ENCODE results near the gene IGLL5.

Gene IGLL5

GRCh38 chr22:22908941-22909604 is 21.5 kb downstream of the IGLL5 start:
- no peak overlapping the region for H3K4me3 ChIP-seq (ENCODE audit: low read depth, low read length)
- no peaks in the 10 kb centered on the region for H3K36me3 ChIP-seq (ENCODE audit: control insufficient read depth, insufficient read depth, low read length)
- peaks cover 24% of the 10 kb centered on the region for H3K27me3 ChIP-seq (ENCODE audit: control insufficient read depth, insufficient read depth, low read length)
- no peaks in the 10 kb centered on the region for H3K9me3 ChIP-seq (ENCODE audit: control insufficient read depth, insufficient read depth, low read length)
- no peaks in the 10 kb centered on the region for H3K4me1 ChIP-seq (ENCODE audit: control insufficient read depth, insufficient read depth, low read length)
- H3K9ac ChIP-seq (ENCODE audit: low read depth, low read length): no peak overlapping the region

DNA sequence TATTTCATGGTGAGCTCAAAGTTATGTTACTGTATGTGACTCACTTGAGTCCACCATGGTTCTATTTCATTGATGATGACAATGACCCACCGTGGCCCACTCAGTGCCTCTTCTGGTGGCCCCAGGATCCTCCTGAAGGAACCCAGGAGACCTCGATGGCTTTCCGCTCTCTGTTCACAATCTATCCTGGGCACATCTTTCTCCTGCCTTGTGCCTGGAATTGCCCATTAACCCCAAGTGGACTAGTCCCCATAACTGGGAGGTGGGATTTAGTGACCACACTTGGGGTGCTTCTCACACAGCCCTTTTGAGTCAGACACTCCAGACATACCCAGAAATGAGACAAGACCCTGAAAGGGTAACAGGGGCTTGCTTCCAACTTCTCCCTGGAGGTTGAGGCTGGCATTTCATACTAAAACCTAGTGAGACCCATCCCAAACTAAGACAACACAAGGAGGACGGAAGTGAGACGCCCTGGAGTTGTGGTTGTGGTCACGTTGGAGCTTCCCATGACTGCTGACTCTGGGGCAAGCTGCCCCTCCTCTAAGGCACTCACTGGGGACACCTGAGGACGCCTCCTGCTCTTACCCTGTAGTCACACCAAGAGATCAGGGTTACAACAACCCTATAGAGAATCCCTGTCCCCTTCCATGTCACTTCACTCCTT is 22.1 kb downstream of the IGLL5 start:
- H3K4me1 ChIP-seq (ENCODE audit: control insufficient read depth, insufficient read depth, low read length): no peaks in the 10 kb centered on the region
- H3K4me3 ChIP-seq (ENCODE audit: low read depth, low read length): no peak overlapping the region
- peaks cover 24% of the 10 kb centered on the region for H3K27me3 ChIP-seq (ENCODE audit: control insufficient read depth, insufficient read depth, low read length)
- no peaks in the 10 kb centered on the region for H3K36me3 ChIP-seq (ENCODE audit: control insufficient read depth, insufficient read depth, low read length)
- no peaks in the 10 kb centered on the region for H3K9me3 ChIP-seq (ENCODE audit: control insufficient read depth, insufficient read depth, low read length)
- H3K9ac ChIP-seq (ENCODE audit: low read depth, low read length): no peak overlapping the region

DNA sequence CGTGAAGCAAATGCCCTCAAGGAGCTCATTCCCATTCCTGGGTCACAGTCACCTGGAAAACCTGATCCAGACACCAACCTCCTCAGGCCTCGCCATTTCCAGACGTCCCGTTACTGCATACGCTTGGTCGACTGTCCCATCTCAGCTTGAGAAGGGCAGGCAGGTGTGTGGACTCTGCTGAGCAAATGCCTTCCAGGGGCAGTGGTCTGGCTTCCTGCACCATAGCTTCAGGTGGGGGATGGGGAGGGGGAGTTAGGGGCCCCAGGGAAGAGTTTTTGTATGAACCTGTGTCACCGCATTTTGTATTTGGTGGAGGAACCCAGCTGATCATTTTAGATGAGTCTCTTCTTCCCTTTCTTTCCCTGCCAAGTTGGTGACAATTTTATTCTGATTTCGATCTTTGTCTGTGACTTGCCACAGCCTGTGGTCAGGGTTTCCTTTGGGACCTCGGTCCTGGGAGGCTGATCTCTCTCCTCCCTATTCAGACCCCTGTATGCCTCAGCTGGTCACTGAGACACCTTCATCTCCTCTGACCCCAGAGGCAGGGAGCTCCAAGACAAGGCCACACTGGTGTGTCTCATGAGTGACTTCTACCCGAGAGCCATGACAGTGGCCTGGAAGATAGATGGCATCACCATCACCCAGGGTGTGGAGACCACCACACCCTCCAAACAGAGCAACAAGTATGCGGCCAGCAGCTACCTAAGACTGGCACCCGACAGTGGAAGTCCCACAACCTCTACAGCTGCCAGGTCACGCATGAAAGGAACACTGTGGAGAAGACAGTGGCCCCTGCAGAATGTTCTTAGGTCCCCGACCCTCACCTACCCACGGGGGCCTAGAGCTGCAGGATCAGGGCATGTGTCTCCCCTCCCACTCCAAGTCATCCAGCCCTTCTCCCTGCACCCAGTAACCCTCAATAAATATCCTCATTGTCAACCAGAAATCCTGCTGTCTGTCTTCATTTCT is 22.9 kb downstream of the IGLL5 start:
- H3K27me3 ChIP-seq (ENCODE audit: control insufficient read depth, insufficient read depth, low read length): peaks cover 24% of the 10 kb centered on the region
- no peaks in the 10 kb centered on the region for H3K9me3 ChIP-seq (ENCODE audit: control insufficient read depth, insufficient read depth, low read length)
- no peak overlapping the region for H3K4me3 ChIP-seq (ENCODE audit: low read depth, low read length)
- no peak overlapping the region for H3K9ac ChIP-seq (ENCODE audit: low read depth, low read length)
- H3K36me3 ChIP-seq (ENCODE audit: control insufficient read depth, insufficient read depth, low read length): no peaks in the 10 kb centered on the region
- no peaks in the 10 kb centered on the region for H3K4me1 ChIP-seq (ENCODE audit: control insufficient read depth, insufficient read depth, low read length)

- no peaks in the 10 kb centered on the region for H3K36me3 ChIP-seq (ENCODE audit: control insufficient read depth, insufficient read depth, low read length)
- no peak overlapping the region for H3K4me3 ChIP-seq (ENCODE audit: low read depth, low read length)
- H3K9ac ChIP-seq (ENCODE audit: low read depth, low read length): no peak overlapping the region
- H3K27me3 ChIP-seq (ENCODE audit: control insufficient read depth, insufficient read depth, low read length): peaks cover 24% of the 10 kb centered on the region
- no peaks in the 10 kb centered on the region for H3K4me1 ChIP-seq (ENCODE audit: control insufficient read depth, insufficient read depth, low read length)
- H3K9me3 ChIP-seq (ENCODE audit: control insufficient read depth, insufficient read depth, low read length): no peaks in the 10 kb centered on the region
Observed at GRCh38 chr22:22911327-22912134, 23.9 kb downstream of the IGLL5 start.

- Histone ChIP-seq H3K4me1 (ENCODE audit: control insufficient read depth, insufficient read depth, low read length) (no peaks in the 10 kb centered on the region), H3K9me3 (ENCODE audit: control insufficient read depth, insufficient read depth, low read length) (no peaks in the 10 kb centered on the region), H3K36me3 (ENCODE audit: control insufficient read depth, insufficient read depth, low read length) (no peaks in the 10 kb centered on the region), H3K4me3 (ENCODE audit: low read depth, low read length) (no peak overlapping the region), H3K9ac (ENCODE audit: low read depth, low read length) (no peak overlapping the region), H3K27me3 (ENCODE audit: control insufficient read depth, insufficient read depth, low read length) (peaks cover 20% of the 10 kb centered on the region)
Observed at GRCh38 chr22:22912135-22912987, 24.7 kb downstream of the IGLL5 start.

DNA sequence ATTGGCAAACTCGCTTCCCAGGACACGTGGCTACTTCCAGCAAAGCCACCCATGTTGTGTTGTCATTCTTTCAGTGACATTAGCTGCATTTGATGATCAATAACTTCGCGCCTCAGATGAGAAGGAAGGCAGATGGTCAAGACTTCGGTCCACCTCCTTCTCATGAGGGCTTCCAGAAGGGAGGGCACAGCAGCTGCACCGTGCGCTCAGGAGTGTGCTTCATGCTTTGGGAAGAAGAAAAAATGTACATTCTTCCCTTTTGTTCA is 25.3 kb downstream of the IGLL5 start:
- Histone ChIP-seq H3K9me3 (ENCODE audit: control insufficient read depth, insufficient read depth, low read length) (no peaks in the 10 kb centered on the region), H3K36me3 (ENCODE audit: control insufficient read depth, insufficient read depth, low read length) (no peaks in the 10 kb centered on the region), H3K4me1 (ENCODE audit: control insufficient read depth, insufficient read depth, low read length) (no peaks in the 10 kb centered on the region), H3K9ac (ENCODE audit: low read depth, low read length) (no peak overlapping the region), H3K27me3 (ENCODE audit: control insufficient read depth, insufficient read depth, low read length) (peaks cover 17% of the 10 kb centered on the region), H3K4me3 (ENCODE audit: low read depth, low read length) (no peak overlapping the region)

- Histone ChIP-seq H3K4me3 (ENCODE audit: low read depth, low read length) (no peak overlapping the region), H3K9me3 (ENCODE audit: control insufficient read depth, insufficient read depth, low read length) (no peaks in the 10 kb centered on the region), H3K27me3 (ENCODE audit: control insufficient read depth, insufficient read depth, low read length) (peaks cover 12% of the 10 kb centered on the region), H3K36me3 (ENCODE audit: control insufficient read depth, insufficient read depth, low read length) (no peaks in the 10 kb centered on the region), H3K9ac (ENCODE audit: low read depth, low read length) (no peak overlapping the region), H3K4me1 (ENCODE audit: control insufficient read depth, insufficient read depth, low read length) (no peaks in the 10 kb centered on the region)
Observed at GRCh38 chr22:22913989-22914388, 26.4 kb downstream of the IGLL5 start.

DNA sequence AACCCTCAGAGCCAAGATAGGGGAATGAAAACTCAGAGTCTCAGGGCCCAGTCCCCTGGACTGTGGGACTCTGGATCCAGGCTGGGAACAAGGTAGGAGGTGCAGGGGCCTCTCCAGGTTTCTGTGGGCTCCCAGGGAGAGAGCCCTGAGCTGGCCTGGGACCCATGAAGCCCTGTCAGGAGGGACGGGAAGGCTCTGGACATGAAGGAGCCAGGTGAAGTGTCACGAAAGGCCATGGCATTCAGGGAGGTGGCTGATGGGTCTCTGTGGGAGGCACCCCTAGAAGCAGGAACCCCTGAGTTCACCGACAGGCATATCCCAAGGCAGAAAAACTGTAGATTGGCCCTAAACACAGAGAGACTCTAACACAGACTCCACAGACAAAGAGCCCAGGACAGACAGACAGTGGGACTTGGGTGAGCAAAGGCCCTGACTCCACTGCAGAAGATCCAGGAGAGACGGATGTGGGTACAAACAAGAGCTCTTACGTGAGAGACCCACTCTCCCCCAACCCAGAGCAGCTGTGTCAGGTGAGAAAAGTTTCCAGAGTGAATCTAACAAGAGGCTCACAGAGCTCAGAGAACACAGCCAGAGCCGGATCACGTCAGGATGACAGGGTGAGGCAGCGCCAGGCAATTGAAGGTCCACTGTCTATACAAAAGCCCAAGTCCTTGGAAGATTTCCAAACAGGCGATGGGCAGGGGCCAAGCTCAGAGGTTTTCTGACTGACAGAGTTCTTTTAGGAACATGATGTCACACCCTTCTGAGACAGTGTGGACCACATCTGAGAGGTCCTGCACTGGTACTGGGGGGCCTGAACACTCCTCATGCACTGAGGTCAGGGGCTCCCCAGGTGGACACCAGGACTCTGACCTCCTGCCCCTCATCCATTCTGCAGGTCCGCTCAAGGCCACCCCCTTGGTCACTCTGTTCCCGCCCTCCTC is 27.4 kb downstream of the IGLL5 start:
- Histone ChIP-seq H3K4me1 (ENCODE audit: control insufficient read depth, insufficient read depth, low read length) (no peaks in the 10 kb centered on the region), H3K9me3 (ENCODE audit: control insufficient read depth, insufficient read depth, low read length) (no peaks in the 10 kb centered on the region), H3K27me3 (ENCODE audit: control insufficient read depth, insufficient read depth, low read length) (peaks cover 8% of the 10 kb centered on the region), H3K36me3 (ENCODE audit: control insufficient read depth, insufficient read depth, low read length) (no peaks in the 10 kb centered on the region), H3K4me3 (ENCODE audit: low read depth, low read length) (no peak overlapping the region), H3K9ac (ENCODE audit: low read depth, low read length) (no peak overlapping the region)

- Histone ChIP-seq H3K9me3 (ENCODE audit: control insufficient read depth, insufficient read depth, low read length) (no peaks in the 10 kb centered on the region), H3K4me1 (ENCODE audit: control insufficient read depth, insufficient read depth, low read length) (no peaks in the 10 kb centered on the region)
Observed at GRCh38 chr22:22915670-22916035, 28.0 kb downstream of the IGLL5 start.

DNA sequence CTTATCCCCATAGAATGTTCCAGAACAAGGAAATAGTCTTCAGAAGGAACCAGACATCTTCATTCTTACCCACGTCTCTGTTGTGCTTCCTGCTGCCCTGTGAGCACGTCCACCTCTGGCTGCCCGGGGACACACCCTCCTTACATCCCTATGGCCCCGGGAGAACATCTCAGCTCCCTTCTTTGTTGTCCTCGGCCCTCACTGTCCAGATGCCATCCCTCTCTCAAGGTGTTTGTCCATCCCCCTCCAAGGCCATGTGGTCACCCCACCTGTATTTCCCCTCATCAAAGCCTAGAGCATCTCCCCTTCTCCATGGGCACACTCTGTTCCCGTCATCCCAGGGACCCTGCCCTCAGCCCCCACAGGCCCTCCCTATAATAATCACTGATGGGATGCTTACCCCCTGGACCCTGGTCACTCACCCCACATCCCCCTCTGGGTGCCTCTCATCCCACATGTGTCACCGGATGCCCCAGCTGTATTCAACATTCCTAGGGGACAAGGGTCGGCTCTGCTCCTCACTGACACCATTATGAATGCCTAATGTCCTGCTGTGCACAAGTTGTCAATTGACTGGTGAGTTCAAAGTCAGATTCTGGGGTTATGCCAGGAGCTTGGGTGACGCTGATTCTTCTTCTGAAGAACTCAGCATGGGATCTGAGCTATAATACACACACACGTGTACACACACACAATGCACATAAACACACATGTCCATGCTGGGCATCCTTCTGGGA is 28.8 kb downstream of the IGLL5 start:
- Histone ChIP-seq H3K27me3 (ENCODE audit: control insufficient read depth, insufficient read depth, low read length) (peaks cover 6% of the 10 kb centered on the region), H3K9ac (ENCODE audit: low read depth, low read length) (no peak overlapping the region), H3K9me3 (ENCODE audit: control insufficient read depth, insufficient read depth, low read length) (no peaks in the 10 kb centered on the region), H3K4me1 (ENCODE audit: control insufficient read depth, insufficient read depth, low read length) (no peaks in the 10 kb centered on the region), H3K36me3 (ENCODE audit: control insufficient read depth, insufficient read depth, low read length) (no peaks in the 10 kb centered on the region), H3K4me3 (ENCODE audit: low read depth, low read length) (no peak overlapping the region)

More at GRCh38 chr22:22915670-22916035, 28.0 kb downstream of the IGLL5 start:
- Histone ChIP-seq H3K4me3 (ENCODE audit: low read depth, low read length) (no peak overlapping the region), H3K27me3 (ENCODE audit: control insufficient read depth, insufficient read depth, low read length) (peaks cover 8% of the 10 kb centered on the region), H3K9ac (ENCODE audit: low read depth, low read length) (no peak overlapping the region), H3K36me3 (ENCODE audit: control insufficient read depth, insufficient read depth, low read length) (no peaks in the 10 kb centered on the region)

All from iPS-15b (cell line).